HepG2 (cell line): ENCODE results near the gene USP5. TPM values are rescaled to one million over a fixed set of nuclear protein-coding genes. Genes with fewer than 3 reads are reported as not detected.

Source experiments
- ARNT2 ChIP-seq: sonication (generic); formaldehyde crosslinking; IDR thresholded peaks from 2 replicates; pipeline ENCODE4 v1.8.0; 2022; ENCODE audit warnings: mild to moderate bottlenecking, low read depth, missing genetic modification reagents, moderate library complexity
- BRCA1 ChIP-seq: sonication (generic); formaldehyde crosslinking; IDR thresholded peaks from 2 replicates; pipeline ENCODE4 v1.4.0; 2020; ENCODE audit warnings: missing genetic modification reagents
- EP300 ChIP-seq, 3 experiments: sonication (generic) in 1 of 3; formaldehyde crosslinking in 1 of 3; IDR thresholded peaks; 2 replicates each; pipeline versions ENCODE4 v1.5.1 to v1.6.1; 2011 to 2020; ENCODE audit warnings: low read depth in 2 of 3, low read length in 2 of 3, borderline replicate concordance in 1 of 3, improper control_type of control experiment in 1 of 3, mild to moderate bottlenecking in 1 of 3, missing genetic modification reagents in 1 of 3, moderate library complexity in 1 of 3
- ESRRA ChIP-seq: sonication (generic); formaldehyde crosslinking; IDR thresholded peaks from 2 replicates; pipeline ENCODE4 v1.5.1; 2020; ENCODE audit warnings: mild to moderate bottlenecking, low read depth, missing genetic modification reagents
- FIP1L1 ChIP-seq: fragments of 200-400 bp; formaldehyde crosslinking; IDR thresholded peaks from 2 replicates; pipeline ENCODE4 v1.6.1; 2018; ENCODE audit warnings: low read depth, mild to moderate bottlenecking, low read length, moderate library complexity, borderline replicate concordance; ENCODE audit not compliant: insufficient read depth
- GABPA ChIP-seq, 2 experiments: IDR thresholded peaks; 2 replicates each; pipeline ENCODE4 v1.6.1; 2011 to 2016; ENCODE audit warnings: low read depth in 2 of 2, low read length in 1 of 2, missing biosample characterization in 1 of 2, missing genetic modification characterization in 1 of 2
- KAT8 ChIP-seq: IDR thresholded peaks from 2 replicates; pipeline ENCODE4 v1.6.1; 2016; ENCODE audit warnings: missing genetic modification reagents, missing compliant biosample characterization
- NFYB ChIP-seq: sonication (generic); formaldehyde crosslinking; IDR thresholded peaks from 2 replicates; pipeline ENCODE4 v1.4.0; 2020; ENCODE audit warnings: missing genetic modification reagents
- NKX3-1 ChIP-seq: sonication (generic); formaldehyde crosslinking; IDR thresholded peaks from 2 replicates; pipeline ENCODE4 v1.5.0; 2020; ENCODE audit warnings: missing genetic modification reagents
- POGZ ChIP-seq: sonication (generic); formaldehyde crosslinking; IDR thresholded peaks from 2 replicates; pipeline ENCODE4 v1.4.0; 2020; ENCODE audit warnings: mild to moderate bottlenecking, missing genetic modification reagents
- RELA ChIP-seq: sonication (generic); formaldehyde crosslinking; IDR thresholded peaks from 2 replicates; pipeline ENCODE4 v1.4.0; 2020; ENCODE audit warnings: missing genetic modification reagents
- SIN3B ChIP-seq: fragments of 150-350 bp; IDR thresholded peaks from 2 replicates; pipeline ENCODE4 v1.6.1; 2014; ENCODE audit warnings: low read length
- SMYD3 ChIP-seq: sonication (generic); formaldehyde crosslinking; IDR thresholded peaks from 2 replicates; pipeline ENCODE4 v1.8.1; 2023; ENCODE audit warnings: mild to moderate bottlenecking, missing genetic modification reagents
- ZKSCAN8 ChIP-seq: IDR thresholded peaks from 2 replicates; pipeline ENCODE4 v1.6.1; 2016; ENCODE audit warnings: borderline replicate concordance, missing genetic modification reagents, missing compliant biosample characterization
- ZNF256 ChIP-seq: sonication (generic); formaldehyde crosslinking; conservative IDR thresholded peaks from 2 replicates; pipeline ENCODE4 v1.4.0; 2020; ENCODE audit warnings: missing genetic modification reagents
- ZNF382 ChIP-seq: sonication (generic); formaldehyde crosslinking; IDR thresholded peaks from 2 replicates; pipeline ENCODE4 v1.5.0; 2020; ENCODE audit warnings: missing genetic modification reagents, mild to moderate bottlenecking, borderline replicate concordance
- ZNF460 ChIP-seq: sonication (generic); formaldehyde crosslinking; IDR thresholded peaks from 2 replicates; pipeline ENCODE4 v1.5.1; 2020; ENCODE audit warnings: missing genetic modification reagents, mild to moderate bottlenecking, borderline replicate concordance
- ZNF501 ChIP-seq: sonication (generic); formaldehyde crosslinking; IDR thresholded peaks from 2 replicates; pipeline ENCODE4 v1.5.1; 2020; ENCODE audit warnings: mild to moderate bottlenecking, moderate library complexity, missing genetic modification reagents
- ZNF530 ChIP-seq: sonication (generic); formaldehyde crosslinking; IDR thresholded peaks from 2 replicates; pipeline ENCODE4 v1.5.0; 2020; ENCODE audit warnings: low read depth, mild to moderate bottlenecking, missing genetic modification reagents
- ZNF577 ChIP-seq: sonication (generic); formaldehyde crosslinking; IDR thresholded peaks from 2 replicates; pipeline ENCODE4 v1.4.0; 2020; ENCODE audit warnings: mild to moderate bottlenecking, low read depth, missing genetic modification reagents, borderline replicate concordance
- ZNF644 ChIP-seq: IDR thresholded peaks from 2 replicates; pipeline ENCODE4 v1.6.1; 2016; ENCODE audit warnings: low read depth
- ZNF652 ChIP-seq: IDR thresholded peaks from 2 replicates; pipeline ENCODE4 v1.6.1; 2016; ENCODE audit warnings: low read depth, borderline replicate concordance
- ZNF737 ChIP-seq: sonication (generic); formaldehyde crosslinking; IDR thresholded peaks from 2 replicates; pipeline ENCODE4 v1.5.0; 2020; ENCODE audit warnings: missing genetic modification reagents, mild to moderate bottlenecking, borderline replicate concordance
- ZNF781 ChIP-seq: sonication (generic); formaldehyde crosslinking; IDR thresholded peaks from 2 replicates; pipeline ENCODE4 v1.5.1; 2020; ENCODE audit warnings: borderline replicate concordance, mild to moderate bottlenecking, missing genetic modification reagents; ENCODE audit errors: not compliant biosample characterization
- ZSCAN21 ChIP-seq: sonication (generic); formaldehyde crosslinking; IDR thresholded peaks from 2 replicates; pipeline ENCODE4 v1.8.0; 2022; ENCODE audit warnings: mild to moderate bottlenecking, missing genetic modification reagents, moderate library complexity, borderline replicate concordance
- polyA plus RNA-seq, 8 experiments: library from polyadenylated mRNA; depleted of rRNA in 3 of 8; stranded (reverse) in 7 of 8; unstranded in 1 of 8; fragments of >200 nt; fragmentation: Illumina TruSeq in 4 of 8; extraction: Trizol in 4 of 8; gene quantifications; 2 replicates each; pipeline versions ENCODE4 v1.2.1 to v1.2.3, GENCODE V29; 2011 to 2016; ENCODE audit warnings: low read depth in 4 of 8, missing spikeins in 1 of 8, mixed read lengths in 1 of 8; ENCODE audit not compliant: insufficient read depth in 1 of 8
- total RNA-seq, 5 experiments: library from RNA; depleted of rRNA; stranded (reverse); fragments of >200 nt; fragmentation: Illumina TruSeq; extraction: Trizol; gene quantifications; 2 replicates each; pipeline ENCODE4 v1.2.3, GENCODE V29; 2016; ENCODE audit warnings: low read depth in 1 of 5
- TF ChIP-seq, protein P1 (sequence below): sonication (generic); formaldehyde crosslinking; IDR thresholded peaks from 2 replicates; pipeline ENCODE4 v1.4.0; 2020; ENCODE audit warnings: missing genetic modification reagents

USP5 gene
- total and polyA plus RNA-seq, 2 of the 13 experiments (the other 11 are each of a cell fraction or from before 2014, with no cell fraction given): 39.6 to 56.0 TPM

DNA sequence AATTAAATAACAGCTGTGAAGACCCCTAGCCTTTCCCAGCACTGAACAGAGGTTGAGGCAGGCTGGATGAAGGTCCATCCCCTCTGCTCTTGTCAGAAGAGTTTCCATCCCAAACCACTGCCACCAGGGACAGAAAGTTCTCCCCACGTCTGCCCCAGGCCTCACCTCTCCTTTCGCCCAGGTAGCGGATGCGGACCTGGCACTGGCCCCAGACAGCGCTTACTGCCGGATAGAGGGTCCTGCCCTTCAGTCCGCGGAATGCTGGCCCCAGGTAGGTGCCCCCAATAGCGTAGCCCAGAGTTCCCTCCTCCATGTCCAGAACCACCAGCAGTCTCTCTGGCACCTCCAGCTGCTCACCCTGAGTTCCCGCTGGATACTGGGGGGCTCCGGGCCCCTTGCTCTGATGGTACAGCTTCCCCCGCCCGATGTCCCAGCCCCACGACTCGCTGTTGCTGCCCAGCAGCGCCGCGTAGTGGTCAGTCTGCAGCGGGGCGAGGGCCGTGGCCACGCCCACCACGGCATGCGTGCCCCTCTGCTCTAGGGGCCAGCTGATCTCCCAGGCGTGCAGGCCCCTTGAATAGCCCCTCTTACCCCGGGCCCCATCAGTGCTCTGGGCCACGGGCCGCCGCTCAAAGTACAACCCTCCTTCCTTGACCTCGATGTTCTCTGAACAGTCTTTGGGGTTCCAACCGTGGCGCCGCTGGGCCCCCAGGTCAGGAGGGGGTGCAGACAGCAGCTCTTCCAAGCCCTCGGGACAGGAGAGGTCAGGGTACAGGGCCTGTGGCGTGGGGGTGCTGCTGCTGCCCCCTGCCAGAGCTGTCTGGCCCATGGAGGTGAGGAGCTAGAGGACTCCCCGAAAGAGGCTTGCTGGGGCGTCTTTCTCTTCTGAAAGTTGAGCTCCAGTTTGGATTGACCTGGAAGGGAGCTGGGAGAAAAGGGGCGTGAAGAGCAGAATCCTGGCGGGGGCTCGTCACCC, 20.4 kb downstream of the USP5 start (continued):
- no peak for TF ChIP-seq EP300 (IDR thresholded peaks at IDR 0.05; ENCODE audit: low read depth in 2 of 2, low read length in 2 of 2)
- peak; percentile 26; the same call in 1 of the 2 replicates for TF ChIP-seq EP300 (CRISPR knock-in tag; IDR thresholded peaks at IDR 0.05; ENCODE audit: borderline replicate concordance)
- TF ChIP-seq SMYD3 (CRISPR knock-in tag): peak; percentile 77; the same call in 1 of the 2 replicates
- no peak for TF ChIP-seq POGZ (CRISPR knock-in tag)
- peak; percentile 41 for TF ChIP-seq ZSCAN21 (CRISPR knock-in tag)
- TF ChIP-seq ZNF737 (CRISPR knock-in tag): 0 out of 2 replicates have a peak, but pooled peaks have one; percentile 37
- TF ChIP-seq, protein P1, sequence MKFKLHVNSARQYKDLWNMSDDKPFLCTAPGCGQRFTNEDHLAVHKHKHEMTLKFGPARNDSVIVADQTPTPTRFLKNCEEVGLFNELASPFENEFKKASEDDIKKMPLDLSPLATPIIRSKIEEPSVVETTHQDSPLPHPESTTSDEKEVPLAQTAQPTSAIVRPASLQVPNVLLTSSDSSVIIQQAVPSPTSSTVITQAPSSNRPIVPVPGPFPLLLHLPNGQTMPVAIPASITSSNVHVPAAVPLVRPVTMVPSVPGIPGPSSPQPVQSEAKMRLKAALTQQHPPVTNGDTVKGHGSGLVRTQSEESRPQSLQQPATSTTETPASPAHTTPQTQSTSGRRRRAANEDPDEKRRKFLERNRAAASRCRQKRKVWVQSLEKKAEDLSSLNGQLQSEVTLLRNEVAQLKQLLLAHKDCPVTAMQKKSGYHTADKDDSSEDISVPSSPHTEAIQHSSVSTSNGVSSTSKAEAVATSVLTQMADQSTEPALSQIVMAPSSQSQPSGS (CRISPR knock-in tag): peak; percentile 25; the same call in 1 of the 2 replicates
- no peak for TF ChIP-seq ZNF530 (CRISPR knock-in tag)
- TF ChIP-seq SIN3B: no peak
- peak; percentile 79 for TF ChIP-seq ZNF652 (CRISPR knock-in tag)
- 0 out of 2 replicates have a peak, but pooled peaks have one; percentile 58 for TF ChIP-seq ZNF256 (CRISPR knock-in tag)
- 0 out of 2 replicates have a peak, but pooled peaks have one; percentile 41 for TF ChIP-seq ZNF577 (CRISPR knock-in tag)
- TF ChIP-seq BRCA1 (CRISPR knock-in tag): peak; percentile 55
- TF ChIP-seq ARNT2 (CRISPR knock-in tag): no peak
- TF ChIP-seq ZNF781 (CRISPR knock-in tag): peak; percentile 23
- TF ChIP-seq GABPA (IDR thresholded peaks at IDR 0.05; ENCODE audit: low read depth, low read length): no peak
- TF ChIP-seq GABPA (CRISPR knock-in tag; IDR thresholded peaks at IDR 0.05; ENCODE audit: low read depth): peak; percentile 24; the same call in 1 of the 2 replicates
- TF ChIP-seq NKX3-1 (CRISPR knock-in tag): peak; percentile 73; the same call in 1 of the 2 replicates
- TF ChIP-seq ZNF644 (CRISPR knock-in tag): no peak
- no peak for TF ChIP-seq RELA (CRISPR knock-in tag)
- peak; percentile 30; the same call in 1 of the 2 replicates for TF ChIP-seq NFYB
- no peak for TF ChIP-seq ZNF382 (CRISPR knock-in tag)
- TF ChIP-seq ZNF460: peak; percentile 48; the same call in 1 of the 2 replicates
- TF ChIP-seq KAT8 (CRISPR knock-in tag): 0 out of 2 replicates have a peak, but pooled peaks have one; percentile 44
- peak; percentile 74; the same call in 1 of the 2 replicates for TF ChIP-seq FIP1L1
- peak; percentile 14; the same call in 1 of the 2 replicates for TF ChIP-seq ZNF501 (CRISPR knock-in tag)
- 0 out of 2 replicates have a peak, but pooled peaks have one; percentile 42 for TF ChIP-seq ZKSCAN8 (CRISPR knock-in tag)
- TF ChIP-seq ESRRA (CRISPR knock-in tag): peak; percentile 39; the same call in 1 of the 2 replicates
